Stimulated activated CD8-positive, alpha-beta memory T cell treated with anti-CD3 and anti-CD28 coated beads, Interleukin-15, amount 100 ng/mL, for 48 hours (primary cell): ENCODE results near the gene CDK18.

ENCODE experiments used
- DNase-seq, 2 donors: peaks; one replicate each; pipeline ENCODE4 v3.0.0-alpha.2; 2020; ENCODE audit warnings: low read depth in 2 of 2

CDK18 gene

GRCh38 chr1:205569411-205570172, 65.1 kb downstream of the CDK18 start:
- no peak for DNase-seq

DNA sequence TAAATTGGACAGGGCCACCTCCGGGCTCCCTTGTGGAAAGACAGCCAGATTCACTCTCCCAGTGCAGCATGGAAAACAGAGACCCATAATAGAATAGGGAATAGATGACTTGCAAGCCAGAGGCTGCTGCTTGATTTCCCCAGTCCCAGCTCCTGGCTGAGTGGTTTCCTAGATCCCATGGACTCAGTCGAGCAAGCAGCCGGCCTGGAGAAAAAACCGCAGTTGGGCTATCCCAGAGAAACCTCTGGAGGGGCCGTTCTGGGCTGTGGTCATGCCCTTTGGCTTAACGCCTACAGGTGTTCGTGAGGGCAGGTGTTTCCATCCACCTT, 65.7 kb downstream of the CDK18 start:
- DNase-seq: no peak

GRCh38 chr1:205570796-205571537, 66.5 kb downstream of the CDK18 start:
- no peak for DNase-seq

DNA sequence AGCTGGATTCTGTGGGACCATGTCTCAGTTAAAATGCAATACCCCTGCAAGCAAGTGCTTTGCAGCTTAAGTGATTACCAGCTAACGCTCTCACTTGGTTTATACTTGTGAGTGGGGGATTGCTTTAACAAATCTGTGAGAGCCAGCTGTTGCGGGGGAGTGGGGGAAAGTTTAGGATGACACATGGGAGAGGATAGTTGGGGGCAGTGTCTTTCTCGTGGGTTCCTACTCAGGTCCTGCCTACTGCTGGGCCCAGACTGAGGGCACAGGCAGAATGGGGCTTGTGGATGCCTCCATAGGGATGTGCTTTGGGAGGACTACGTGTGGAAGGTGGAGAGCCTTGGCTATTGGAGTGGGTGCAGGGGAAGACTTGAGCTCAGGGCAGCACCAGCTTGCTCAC, 67.3 kb downstream of the CDK18 start:
- DNase-seq: no peak

DNA sequence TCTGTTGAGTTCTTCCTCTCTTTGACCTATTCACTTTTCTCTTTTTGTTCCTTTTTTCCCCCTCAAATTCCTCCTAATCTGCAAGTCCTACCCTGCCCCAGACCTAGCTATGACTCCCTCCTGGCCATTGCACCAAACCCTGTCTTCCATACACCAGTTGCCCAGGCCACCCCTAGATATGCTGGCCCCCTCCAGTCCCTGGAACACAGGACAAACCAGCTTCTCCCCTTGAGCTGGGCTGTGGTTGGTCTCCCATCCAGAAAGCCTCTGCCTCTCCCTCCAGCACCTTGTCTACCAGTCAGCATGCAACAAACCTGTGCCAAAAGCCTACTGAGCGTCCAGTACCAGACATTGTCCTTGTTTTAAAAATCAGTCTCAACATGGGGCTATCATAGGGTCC, 68.0 kb downstream of the CDK18 start:
- no peak for DNase-seq

- DNase-seq: no peak
Observed at GRCh38 chr1:205575294-205575885, 70.9 kb downstream of the CDK18 start.

DNA sequence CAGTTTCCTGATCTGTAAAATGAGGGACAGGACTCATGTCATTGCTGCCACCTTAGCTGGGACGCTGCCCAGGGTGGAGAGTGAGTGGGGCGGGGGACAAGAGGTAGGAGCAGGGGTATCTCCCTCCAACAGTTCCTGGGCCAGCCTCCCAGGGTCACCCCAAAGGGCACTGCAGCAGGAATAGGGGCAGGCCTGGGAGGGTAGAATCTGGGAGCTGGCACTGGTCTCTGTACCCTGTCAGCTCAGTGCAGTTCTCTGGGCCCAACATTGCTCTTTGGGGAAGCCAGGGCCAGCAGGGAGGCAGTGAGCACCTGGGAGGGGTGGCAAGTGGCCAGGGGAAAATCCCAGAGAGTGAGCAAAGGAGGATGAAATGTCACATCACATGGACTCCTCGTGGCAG, 71.5 kb downstream of the CDK18 start:
- DNase-seq: no peak

- DNase-seq: no peak
Observed at GRCh38 chr1:205576805-205577761, 72.6 kb downstream of the CDK18 start.

DNA sequence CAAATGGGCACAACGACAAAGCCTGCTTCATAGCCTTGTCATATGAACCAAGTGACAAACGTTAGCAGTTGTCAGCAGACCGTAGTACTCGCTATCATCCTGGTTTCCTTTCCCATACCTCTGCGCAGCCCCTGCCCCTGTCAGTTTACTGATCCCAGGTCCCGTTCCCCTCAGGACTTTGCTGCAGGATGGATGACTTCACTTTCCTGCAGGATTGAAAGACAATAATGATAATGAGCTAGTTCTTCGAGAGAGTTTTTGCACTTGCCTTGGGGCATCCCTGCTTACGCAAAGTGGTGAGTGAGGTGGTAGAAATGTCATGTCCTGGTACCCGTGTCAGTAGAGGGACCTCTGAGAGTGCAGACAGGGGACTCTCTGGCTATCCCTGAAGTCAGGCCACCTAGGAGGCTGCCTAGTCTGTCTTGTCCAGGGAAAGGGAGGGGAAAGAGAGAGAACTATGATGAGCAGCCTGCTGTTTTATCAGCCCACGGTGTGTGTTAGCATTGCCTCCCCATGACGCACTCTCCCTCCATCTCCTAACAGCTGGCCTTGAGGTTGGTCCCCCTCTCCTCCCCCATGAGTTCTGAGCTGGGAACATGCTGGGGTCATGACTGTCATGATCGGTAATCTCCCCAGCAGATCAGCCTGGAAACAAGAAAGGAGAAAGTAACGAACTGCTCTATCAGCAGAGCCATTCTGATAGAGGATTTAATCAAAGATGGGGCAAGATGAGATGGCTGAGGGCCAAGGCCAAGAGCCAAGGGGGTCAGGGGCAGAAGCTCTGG, 73.6 kb downstream of the CDK18 start:
- no peak for DNase-seq

- DNase-seq: no peak
Observed at GRCh38 chr1:205578780-205579571, 74.5 kb downstream of the CDK18 start.

- DNase-seq: no peak
Observed at GRCh38 chr1:205579711-205580110, 75.2 kb downstream of the CDK18 start.

DNA sequence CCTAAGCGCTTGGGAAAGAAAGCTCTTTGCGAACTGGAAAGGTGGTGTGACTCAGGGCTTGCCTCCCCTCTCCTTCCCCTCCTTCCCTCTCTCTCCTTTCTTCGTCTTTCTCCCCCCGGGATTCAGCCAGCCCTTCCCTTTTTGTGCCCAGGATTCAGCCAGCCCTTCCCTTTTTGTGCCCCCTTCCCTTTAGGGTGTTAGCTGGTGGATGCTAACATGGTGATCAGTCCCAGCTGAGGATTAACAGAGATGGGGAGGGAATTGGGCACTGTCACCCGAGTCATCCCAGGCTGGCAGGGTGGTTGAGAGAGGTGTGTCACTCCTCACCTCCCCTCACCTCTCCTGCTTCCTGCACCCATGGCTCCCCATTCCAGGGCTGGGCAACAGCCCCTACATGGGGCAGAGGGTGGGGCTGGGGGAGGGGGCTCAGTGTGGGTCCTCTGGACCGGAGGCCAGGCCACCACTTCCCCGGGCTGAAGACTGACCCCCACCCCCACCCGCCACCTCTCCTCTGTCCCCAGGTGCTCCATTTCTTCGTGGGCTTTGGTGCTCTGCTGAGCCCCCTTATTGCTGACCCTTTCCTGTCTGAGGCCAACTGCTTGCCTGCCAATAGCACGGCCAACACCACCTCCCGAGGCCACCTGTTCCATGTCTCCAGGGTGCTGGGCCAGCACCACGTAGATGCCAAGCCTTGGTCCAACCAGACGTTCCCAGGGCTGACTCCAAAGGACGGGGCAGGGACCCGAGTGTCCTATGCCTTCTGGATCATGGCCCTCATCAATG, 75.9 kb downstream of the CDK18 start:
- no peak for DNase-seq

DNA sequence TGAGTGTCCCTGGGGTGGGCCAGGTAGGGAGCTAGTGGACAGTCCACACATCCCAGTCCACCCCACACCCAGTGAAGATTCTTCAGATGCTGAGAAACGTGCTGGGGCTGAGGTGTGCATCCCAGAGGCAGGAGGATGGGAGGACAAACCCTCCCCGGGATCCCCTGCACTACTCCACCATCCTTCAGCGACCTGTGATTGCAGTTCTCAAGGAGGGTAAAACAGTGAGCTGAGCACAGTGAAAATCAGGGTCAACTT, 76.4 kb downstream of the CDK18 start:
- DNase-seq: no peak

GRCh38 chr1:205581321-205581980, 77.0 kb downstream of the CDK18 start:
- no peak for DNase-seq

GRCh38 chr1:205582046-205582445, 77.6 kb downstream of the CDK18 start:
- no peak for DNase-seq
